Measurements from ENCODE around the gene TMTC2.
"Not testable (repeated sequence)": the region's sequence is repeated elsewhere in the genome, so short reads cannot be mapped to it uniquely, and the experiment has no call there.

Gene TMTC2

DNA sequence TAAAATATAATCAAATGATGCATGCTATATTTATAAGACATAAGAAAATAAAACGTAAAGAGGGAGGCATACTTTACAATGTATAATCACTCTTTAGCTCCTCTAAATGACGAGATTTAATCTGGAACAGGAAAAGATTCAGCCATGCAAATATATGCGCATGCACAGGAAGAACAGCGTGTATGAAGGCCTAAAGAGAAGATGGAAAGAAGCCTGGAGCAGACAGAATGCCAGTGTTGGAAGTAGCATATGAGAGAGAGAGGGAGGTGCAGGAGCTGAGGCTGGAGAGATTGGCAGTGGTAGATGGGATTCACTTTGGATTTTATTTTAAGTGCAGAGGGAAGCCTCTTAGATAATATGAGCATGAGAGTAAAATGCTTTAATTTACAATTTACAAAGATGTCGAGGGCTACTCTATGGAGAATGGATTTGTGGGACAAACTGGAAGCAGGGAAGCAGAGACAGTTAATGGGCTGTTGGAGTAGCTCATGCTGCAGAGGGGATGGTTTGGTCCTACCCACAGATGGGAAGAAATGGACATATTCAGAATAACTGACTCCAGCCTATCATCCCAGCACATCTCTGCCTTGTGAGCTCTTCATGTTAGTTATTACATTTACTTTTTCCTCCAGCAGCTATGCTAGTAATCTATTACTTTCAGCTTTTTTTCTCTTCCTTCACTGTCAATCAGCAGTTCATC lies 411.1 kb downstream of the TMTC2 start:
- no peak for DNase-seq

DNA sequence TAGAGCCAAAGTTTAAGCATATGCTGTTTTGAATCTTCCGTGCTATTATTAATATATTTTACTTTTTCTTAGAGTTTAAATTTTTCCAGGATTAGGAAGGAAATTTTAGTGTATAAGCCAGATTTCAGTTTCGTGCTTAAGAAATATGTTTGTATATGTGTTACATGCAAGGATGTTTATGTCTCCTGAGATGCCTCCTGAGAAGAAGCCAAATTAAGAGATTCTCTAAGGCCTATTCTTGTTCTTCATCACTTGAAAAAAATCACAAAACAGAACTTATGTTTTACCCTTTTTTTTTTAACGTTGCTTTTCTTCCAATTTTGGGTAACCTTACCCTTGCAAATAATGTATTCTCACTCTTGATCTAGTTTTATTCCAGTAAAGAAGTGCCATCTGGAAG lies 412.7 kb downstream of the TMTC2 start:
- DNase-seq = no peak

DNA sequence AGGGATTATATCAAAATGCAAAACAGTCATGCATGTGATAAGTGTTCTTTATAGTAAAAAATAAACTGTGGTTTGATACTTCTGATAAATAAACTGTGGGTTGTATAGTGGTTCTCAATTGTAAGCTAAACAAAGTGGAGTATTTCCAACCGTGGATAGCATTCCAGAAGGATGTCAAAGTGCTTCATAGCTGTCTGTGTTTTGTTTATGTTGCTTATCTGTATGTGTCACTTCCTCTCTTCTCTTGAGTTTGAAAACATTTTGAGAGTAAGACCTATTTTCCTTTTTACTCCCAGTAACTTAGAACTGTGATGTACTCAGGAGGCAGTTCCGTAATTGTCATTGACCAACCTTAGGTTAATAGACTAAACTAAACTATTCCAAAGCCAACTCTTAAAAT lies 415.8 kb downstream of the TMTC2 start:
- DNase-seq = no peak

DNA sequence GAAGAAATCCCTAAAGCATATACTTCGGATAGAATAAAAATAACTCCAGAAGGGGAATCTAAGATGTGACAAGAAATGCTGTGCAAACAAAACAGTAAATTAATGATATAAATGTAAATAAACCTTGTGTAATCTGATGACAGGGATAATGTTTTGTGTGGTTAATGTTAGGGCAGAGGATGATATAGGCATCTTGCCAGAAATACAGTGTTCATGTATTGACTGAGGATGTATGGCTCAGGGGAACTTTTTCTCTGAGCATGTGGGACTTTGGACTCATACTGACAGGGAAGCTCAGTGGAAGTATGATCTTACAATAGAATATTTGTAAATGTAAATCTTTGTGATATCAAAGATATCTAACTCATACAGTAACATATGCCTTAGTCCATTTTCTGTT lies 420.2 kb downstream of the TMTC2 start:
- no peak for DNase-seq

DNA sequence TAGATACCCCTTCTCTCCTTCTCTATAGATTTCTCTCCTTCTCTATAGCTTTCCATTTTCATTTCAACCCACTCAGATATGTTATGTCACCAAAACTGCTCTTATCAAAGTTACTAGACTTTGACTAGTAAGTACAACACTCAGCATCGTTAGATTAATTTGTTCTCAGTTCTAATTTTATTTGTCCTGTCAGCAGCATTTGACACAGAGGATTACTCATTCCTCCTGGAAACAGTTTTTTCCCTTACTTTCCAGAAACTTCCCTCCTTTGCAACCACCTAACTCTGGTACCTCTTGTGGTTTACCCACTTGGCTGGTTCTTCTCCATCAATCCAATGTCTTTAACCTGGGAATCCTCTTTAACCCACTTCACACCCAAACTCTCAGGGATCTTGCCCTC lies 423.7 kb downstream of the TMTC2 start:
- no peak for DNase-seq

DNA sequence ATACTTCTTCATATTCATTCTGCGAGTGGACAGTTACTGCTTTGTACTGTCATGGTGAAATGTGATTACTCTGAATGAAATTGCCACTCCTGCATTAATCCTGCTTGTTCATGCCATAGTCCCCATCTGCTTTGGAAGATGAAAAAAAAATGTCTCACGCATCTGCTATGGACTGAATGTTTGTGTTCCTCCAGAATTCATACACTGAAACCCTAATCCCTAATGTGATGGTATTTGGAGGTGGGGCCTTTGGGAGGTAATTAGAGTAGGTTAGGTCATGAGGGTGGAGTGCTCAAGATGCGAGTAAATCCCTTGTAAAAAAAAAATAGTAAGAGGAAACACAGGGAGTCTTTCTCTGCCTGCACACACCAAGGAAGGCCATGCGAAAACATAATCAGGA lies 427.2 kb downstream of the TMTC2 start:
- DNase-seq = no peak

DNA sequence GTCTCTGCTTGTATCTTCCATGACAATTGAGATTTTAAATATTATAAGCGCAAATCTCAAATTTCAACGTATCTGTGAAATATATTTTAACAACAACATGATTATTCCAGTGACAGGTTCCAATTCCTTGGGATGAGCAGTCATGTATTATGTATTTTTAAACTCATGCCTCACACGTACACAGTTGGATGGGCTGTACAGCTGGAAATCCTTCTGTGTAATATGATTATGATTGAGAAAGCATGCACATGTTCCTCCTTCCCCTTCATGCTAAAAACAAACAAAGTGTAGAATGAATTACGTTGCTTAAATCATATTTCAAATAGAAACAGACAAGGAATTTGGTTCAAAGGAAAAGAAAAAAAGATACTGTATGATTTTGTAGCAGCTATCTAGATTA lies 428.3 kb downstream of the TMTC2 start:
- no peak for DNase-seq

DNA sequence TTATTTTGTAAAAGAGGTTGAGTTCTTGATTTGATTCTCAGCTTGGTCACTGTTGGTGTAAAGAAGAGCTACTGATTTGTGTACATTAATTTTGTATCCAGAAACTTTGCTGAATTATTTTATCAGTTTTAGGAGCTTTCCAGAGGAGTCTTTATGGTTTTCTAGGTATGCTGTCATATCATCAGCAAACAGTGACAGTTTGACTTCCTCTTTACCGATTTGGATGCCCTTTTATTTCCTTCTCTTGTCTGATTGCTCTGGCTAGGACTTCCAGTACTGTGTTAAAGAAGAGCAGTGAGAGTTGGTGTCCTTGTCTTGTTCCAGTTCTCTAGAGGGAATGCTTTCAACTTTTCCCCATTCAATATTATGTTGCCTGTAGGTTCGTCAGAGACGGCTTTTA lies 431.2 kb downstream of the TMTC2 start:
- not testable (repeated sequence) for DNase-seq

DNA sequence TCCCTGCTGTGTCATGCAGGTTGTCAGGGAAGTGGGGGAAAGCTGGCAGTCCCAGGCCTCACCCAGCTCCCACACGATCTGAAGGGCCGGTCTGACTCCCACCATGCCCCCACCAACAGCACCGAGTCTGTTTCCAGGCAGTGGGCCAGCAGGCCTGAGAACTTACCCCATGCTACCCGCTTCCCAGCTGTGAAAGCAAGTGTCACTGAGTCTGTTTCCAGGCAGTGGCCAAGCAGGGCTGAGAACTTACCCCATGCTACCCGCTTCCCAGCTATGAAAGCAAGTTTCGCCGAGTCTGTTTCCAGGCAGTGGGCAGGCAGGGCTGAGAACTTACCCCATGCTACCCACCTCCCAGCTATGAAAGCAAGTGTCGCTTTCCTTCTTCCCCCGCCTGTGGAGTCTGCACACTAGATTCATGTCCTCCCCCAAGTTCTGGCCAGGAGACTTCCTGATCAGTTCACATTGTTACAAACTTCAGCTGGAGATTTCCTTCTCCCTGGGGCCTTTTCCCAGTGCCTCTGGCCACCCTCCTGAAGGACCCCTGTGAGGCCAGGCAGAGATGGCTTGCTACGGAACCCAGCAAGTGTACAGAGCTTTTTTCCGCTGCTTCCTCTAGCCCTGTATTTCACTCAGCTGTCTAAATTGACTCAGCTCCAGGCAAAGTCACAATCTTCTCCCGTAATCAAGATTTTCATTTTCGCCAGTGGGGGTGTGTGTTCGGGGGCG lies 435.4 kb downstream of the TMTC2 start:
- DNase-seq = no peak

DNA sequence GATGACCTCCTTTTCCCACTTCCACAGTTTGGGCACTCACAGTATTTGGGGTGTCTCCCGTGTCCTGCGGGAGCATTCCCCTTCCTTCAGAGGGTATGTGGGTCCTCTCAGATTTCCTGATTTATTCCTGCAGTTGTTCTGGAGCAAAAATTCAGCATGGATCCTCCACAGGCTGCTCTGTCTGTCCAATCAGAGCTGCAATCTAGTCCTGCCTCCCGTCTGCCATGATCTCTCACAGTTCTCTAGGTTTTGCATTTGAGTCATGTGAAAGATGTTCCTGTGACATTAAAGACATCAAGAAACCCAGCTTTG lies 435.9 kb downstream of the TMTC2 start:
- no peak for DNase-seq

DNA sequence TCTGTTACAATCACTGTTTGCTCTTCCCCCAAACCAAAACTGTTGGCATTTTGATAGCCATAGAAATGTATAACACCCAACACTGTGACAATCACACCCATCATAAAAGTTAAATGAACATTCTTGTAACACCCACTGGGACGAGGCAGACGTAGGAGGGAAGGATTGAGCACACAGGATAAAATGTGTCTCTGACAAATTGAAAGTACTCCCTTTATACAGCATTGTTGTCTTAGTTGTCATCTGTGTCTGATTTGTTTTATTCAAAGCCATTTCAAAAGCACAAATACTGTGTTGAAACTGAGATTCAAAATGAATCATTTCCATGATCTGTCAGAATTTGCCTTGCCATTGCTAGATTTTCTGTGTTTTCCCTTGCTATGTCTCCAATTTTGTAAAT lies 436.3 kb downstream of the TMTC2 start:
- no peak for DNase-seq

DNA sequence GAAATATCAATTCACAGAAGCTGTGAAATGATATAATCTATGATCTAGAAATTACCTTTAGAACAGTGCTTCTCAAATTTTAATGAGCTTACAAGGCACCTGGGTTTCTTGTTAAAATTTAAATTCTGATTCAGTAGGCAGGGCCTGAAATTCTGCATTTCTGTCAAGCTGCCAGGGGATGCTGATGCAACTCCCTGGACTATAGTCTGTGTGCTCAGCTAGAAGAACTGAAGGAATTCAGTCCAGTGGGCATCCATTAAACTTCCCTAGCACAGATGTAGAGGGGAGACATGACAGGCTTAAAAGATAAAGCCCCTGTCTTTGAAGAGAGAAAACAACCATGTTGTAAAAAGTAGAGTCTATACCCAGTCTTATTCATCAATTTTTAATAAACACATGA lies 441.8 kb downstream of the TMTC2 start:
- DNase-seq = no peak

DNA sequence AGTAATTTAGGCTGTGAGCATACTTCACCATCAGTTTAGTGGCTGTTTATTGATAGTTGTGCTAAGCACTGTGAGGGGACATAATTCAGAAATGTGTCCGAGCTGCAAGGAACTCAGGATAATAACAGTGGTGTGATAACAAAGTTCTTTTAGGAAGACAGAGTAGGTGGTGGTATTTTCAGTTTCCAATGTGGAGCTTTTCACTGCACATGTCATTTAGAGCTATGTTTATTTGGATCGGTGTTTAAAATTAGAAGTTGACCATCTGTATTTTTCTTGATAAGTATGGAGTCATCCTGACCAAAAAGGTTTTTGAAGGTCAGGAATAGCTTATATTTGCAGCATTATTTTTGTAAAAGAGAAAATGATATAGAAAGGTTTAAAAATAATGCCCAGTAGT lies 443.5 kb downstream of the TMTC2 start:
- DNase-seq = no peak

DNA sequence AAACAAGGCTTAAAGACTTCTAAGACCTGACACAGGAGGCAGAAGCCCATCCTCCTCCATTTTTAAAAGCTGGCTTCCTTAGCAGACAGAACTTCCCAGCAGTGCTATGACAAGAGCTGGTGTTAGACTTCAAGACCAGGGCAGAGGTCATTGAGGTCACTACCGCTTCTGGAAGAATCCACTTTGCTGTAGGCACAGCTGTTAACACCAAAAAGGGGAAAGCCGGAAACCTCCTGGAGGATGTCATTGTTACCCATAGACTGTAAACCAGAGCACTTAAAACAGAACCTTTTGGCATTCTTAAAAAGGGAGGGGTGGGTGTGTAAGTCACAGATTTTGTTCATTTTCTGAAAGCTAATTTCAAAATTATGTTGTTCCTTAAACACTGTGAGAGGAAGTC lies 445.7 kb downstream of the TMTC2 start:
- DNase-seq = no peak

DNA sequence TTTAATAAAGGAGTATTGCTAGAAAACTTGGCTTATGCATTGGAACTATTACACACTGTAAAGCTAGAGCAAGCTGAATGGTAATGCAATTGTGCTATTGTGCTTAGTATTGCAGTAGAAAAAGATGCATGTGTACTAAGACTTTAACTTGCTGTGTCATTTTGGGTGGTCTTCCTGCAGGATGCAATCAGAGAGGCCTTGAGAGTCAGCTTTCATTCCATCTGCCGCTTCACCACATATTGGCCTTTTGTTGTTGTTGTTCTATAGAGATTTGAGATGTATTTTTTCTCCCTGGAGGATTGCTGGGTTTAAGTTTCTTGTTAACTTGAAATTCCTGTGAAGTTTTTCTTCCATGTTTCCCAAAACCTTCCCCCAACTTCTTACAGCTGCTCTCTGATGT lies 449.7 kb downstream of the TMTC2 start:
- DNase-seq = no peak

DNA sequence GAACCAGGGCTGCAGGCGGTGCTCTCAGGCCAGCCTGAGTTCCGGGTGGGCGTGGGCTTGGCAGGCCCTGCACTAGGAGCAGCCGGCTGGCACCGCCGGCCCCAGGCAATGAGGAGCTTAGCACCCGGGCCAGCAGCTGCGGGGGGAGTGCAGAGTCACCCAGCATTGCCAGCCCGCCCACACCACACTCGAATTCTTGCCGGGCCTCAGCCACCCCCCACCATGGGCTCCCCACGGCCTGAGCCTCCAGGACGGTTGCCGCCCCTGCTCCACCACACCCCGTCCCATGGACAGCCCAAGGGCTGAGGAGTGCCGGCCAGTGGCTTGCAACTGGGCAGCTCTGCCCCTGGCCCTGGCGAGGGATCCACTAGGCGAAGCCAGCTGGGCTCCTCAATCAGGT lies 453.4 kb downstream of the TMTC2 start:
- no peak for DNase-seq

DNA sequence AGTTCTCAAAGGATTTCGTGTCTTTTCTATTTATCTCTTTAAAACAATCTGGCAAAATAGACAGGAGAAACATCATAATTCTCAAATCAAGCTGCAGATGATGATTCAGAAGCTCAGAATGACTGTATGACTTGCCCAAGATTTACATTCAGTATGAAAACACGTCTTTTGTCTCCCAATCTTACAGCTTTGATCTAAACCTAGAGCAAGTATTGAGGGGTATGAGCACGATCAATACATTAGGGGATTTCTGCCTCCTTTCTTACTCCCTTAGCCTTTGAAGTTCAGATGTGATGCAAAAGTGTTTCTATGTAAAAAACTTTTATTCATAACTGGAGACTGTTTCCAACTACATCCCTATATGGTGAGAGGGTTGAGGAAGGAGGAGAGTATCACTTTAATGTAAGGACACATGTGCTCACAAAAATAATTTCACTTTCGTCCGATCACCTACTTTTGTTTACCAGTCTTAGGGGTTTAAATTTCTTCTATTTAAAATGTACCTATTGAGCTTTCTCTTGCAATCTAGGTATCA lies 454.8 kb downstream of the TMTC2 start:
- DNase-seq = no peak

DNA sequence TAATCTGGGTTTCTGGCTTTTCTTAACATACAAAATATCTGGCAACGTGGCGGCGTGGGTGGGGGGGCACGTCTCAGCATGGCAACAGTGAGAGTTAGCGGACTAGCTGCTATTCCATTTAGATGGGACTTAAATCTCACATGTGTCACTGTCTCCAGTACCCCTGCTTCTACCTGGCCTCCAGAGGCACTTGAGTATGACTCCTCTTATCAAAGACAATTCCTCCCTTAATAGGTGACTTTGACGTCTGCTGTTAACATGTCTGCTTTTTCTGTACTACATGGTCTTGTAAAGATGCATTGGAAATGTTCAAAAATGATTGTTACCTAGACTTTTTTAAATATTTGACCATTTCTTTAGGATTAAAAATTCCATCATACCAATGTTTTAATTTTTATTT lies 456.2 kb downstream of the TMTC2 start:
- DNase-seq = no peak

DNA sequence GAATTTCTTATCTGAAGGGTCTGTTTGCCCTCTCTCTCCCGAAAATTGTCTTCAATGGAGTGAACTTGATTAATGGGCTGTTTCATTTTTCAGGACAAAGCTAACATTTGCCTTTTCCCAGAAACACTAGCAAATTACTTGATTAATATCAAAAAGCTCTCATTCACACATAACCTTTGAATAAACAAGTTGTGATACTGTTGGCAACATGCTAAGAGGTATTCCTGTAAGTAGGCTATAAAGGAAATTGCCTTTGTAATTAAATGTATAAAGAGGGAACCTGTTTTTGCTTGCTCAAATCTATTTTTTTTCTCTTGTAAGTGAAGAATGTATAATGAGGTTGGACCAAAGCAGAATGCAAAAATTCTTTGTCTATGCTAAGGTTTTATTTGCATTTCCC lies 457.2 kb downstream of the TMTC2 start:
- DNase-seq = no peak

DNA sequence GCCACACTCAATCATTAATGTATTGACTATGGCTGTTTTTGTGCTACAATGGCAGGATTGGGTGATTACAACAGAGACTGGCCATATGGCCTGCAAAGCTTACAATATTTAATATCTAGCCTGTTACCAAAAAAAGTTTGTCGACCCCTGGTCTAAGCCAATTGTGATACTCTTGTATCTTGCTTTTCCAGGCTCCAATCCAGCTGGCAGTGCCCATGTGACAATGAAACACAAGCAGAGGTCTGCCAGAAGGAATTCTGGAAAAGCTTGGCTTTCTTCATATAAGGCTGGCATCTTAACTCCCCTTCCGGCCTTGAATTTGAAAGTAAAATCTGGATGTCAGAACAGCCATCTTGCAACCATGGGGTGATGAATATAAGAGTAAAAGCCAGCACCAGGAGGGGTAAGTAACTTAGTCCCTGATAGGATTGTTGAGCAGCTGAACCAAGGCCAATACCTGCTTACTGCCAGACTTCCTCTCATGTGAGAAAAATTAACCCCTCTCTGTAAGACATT lies 458.7 kb downstream of the TMTC2 start:
- DNase-seq = no peak

DNA sequence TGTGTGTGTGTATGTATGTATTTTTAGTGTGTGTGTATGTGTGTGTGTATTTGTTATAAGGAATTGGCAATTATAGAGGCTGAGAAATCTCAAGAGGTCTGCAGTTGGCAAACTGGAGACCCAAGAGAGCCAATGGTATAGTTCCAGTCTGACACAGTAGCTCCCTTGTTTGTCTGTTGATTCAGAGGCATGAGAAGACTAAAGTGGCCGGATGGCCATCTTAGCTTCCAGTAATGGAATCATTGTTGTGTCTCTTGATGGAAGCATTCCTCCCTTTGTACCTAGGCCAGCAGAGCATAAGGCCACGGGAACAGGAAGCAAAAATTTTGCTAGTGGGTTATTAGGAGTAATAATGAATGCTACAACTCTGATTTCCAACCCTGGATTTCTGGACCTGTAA lies 460.6 kb downstream of the TMTC2 start:
- no peak for DNase-seq

DNA sequence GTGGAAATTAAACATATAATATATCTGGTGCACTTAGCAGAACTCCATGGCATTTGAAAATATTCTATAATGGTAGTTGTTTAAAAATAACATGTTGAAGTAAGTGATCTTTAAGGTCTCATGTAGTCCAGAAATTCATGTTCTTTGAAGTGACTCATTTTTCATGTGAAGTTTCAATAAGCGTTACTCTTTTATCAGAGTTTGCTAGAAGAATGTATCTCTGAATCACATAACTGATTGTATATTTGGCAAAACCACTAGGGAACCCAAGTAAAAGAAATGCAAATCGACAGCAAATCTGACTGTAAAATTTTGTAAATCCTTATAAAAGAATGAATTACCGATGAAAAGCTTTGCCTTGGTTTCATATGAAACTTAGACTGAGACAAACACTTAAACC lies 463.3 kb downstream of the TMTC2 start:
- DNase-seq = no peak

DNA sequence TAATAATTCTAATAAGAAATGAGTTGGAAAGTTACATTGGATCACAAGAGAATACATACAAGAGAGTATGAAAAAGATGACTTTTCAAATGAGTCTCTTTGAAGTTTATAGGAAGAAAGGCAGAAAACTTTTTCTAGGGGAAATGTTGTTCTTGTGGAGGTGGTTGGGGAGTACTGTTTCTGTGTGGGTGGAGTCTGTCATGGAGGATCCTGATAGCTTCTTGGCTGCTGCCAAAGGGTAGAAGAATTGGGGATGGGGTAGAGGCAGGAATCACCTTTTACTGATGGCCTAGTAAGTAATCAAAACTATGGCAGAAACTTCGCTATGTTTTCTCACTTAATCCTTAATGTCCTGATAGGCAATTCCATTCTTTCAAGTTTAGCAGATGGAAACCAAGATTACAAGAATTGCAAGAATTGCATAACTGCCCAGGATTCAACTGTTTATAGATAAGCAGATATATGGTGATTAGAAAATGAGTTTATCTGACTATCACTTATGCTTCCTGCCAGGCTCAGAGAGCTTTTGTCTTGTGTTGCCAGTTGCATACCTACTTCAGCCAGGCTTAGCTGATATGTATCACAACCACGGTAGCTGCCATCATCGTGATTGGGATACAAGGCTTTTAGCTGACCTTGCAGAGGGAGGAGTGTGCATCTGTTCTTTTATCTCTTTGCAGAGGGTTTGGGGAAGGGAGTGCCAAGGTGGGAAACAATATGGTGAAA lies 463.9 kb downstream of the TMTC2 start:
- no peak for DNase-seq

DNA sequence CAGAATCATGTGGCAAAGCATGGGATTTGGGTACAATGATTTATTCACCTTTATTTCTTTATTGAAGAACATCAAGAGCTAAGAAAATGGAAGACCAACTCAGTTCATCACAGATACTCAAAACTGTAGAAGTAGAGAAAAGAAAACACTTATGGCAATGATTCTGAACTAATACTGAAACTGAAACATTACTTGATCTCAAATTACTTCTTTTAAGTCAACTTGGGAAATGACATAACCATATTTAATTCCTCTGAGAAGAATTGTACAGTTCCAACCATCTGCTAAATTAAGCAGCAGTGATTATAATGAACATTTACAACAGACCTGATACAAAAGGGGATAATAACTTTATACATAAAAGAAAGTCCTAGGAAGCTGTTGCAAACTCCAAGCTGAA lies 466.5 kb downstream of the TMTC2 start:
- DNase-seq = no peak

Data from CD4-positive, alpha-beta T cell treated with Interleukin-17A for 4 hours (primary cell).